ENCODE measurements around the gene NTN1. TPM values are rescaled to one million over a fixed set of nuclear protein-coding genes. Genes with fewer than 3 reads are reported as not detected.

NTN1 gene
- total RNA-seq, 1 experiment from 2014 or later, result 0.94 TPM

- no peak for TF ChIP-seq CTCF (IDR thresholded peaks at IDR 0.05; ENCODE audit: unreplicated experiment)
- Mint-ChIP-seq H3K36me3 (ENCODE audit: insufficient read depth, unreplicated experiment) (no peaks in the 10 kb centered on the region), H3K4me1 (ENCODE audit: low read depth, unreplicated experiment) (no peaks in the 10 kb centered on the region), H3K4me3 (ENCODE audit: low read depth, unreplicated experiment) (no peak overlapping the region), H3K9me3 (ENCODE audit: low read depth, unreplicated experiment) (no peaks in the 10 kb centered on the region), H3K27ac (ENCODE audit: unreplicated experiment) (no peak overlapping the region), H3K27me3 (ENCODE audit: unreplicated experiment) (no peaks in the 10 kb centered on the region)
- no TSS peak for BruUV-seq (replicated peaks)
- no peak for DNase-seq
- intact Hi-C loops (cut with micrococcal nuclease; ENCODE audit: unreplicated experiment), result no loop called here
- CTCF ChIA-PET, result no interaction called here
Observed at GRCh38 chr17:9090641-9091096, 69.4 kb downstream of the NTN1 start.

- Mint-ChIP-seq H3K36me3 (ENCODE audit: insufficient read depth, unreplicated experiment) (peaks cover 7% of the 10 kb centered on the region), H3K4me3 (ENCODE audit: low read depth, unreplicated experiment) (no peak overlapping the region), H3K27me3 (ENCODE audit: unreplicated experiment) (peaks cover 10% of the 10 kb centered on the region), H3K4me1 (ENCODE audit: low read depth, unreplicated experiment) (no peaks in the 10 kb centered on the region), H3K9me3 (ENCODE audit: low read depth, unreplicated experiment) (no peaks in the 10 kb centered on the region), H3K27ac (ENCODE audit: unreplicated experiment) (no peak overlapping the region)
- intact Hi-C loops (cut with micrococcal nuclease; ENCODE audit: unreplicated experiment), result no loop called here
- CTCF ChIA-PET, result no interaction called here
- no peak for DNase-seq
- no TSS peak for BruUV-seq (replicated peaks)
- no peak for TF ChIP-seq CTCF (IDR thresholded peaks at IDR 0.05; ENCODE audit: unreplicated experiment)
Observed at GRCh38 chr17:9094193-9094592, 72.9 kb downstream of the NTN1 start.

- DNase-seq, result no peak
- peaks cover 10% of the 10 kb centered on the region for H3K27me3 Mint-ChIP-seq (ENCODE audit: unreplicated experiment)
- no peak for TF ChIP-seq CTCF (IDR thresholded peaks at IDR 0.05; ENCODE audit: unreplicated experiment)
- no TSS peak for BruUV-seq (replicated peaks)
- CTCF ChIA-PET, result no interaction called here
- H3K36me3 Mint-ChIP-seq (ENCODE audit: insufficient read depth, unreplicated experiment), result peaks cover 7% of the 10 kb centered on the region
- H3K4me3 Mint-ChIP-seq (ENCODE audit: low read depth, unreplicated experiment), result no peak overlapping the region
- intact Hi-C loops (cut with micrococcal nuclease; ENCODE audit: unreplicated experiment), result no loop called here
- no peaks in the 10 kb centered on the region for H3K4me1 Mint-ChIP-seq (ENCODE audit: low read depth, unreplicated experiment)
- H3K27ac Mint-ChIP-seq (ENCODE audit: unreplicated experiment), result no peak overlapping the region
- no peaks in the 10 kb centered on the region for H3K9me3 Mint-ChIP-seq (ENCODE audit: low read depth, unreplicated experiment)
Observed at GRCh38 chr17:9095390-9095789, 74.1 kb downstream of the NTN1 start.

GRCh38 chr17:9098242-9098825, 77.0 kb downstream of the NTN1 start:
- Mint-ChIP-seq H3K27me3 (ENCODE audit: unreplicated experiment) (peaks cover 10% of the 10 kb centered on the region), H3K4me1 (ENCODE audit: low read depth, unreplicated experiment) (no peaks in the 10 kb centered on the region), H3K27ac (ENCODE audit: unreplicated experiment) (no peak overlapping the region), H3K36me3 (ENCODE audit: insufficient read depth, unreplicated experiment) (peaks cover 7% of the 10 kb centered on the region), H3K4me3 (ENCODE audit: low read depth, unreplicated experiment) (no peak overlapping the region), H3K9me3 (ENCODE audit: low read depth, unreplicated experiment) (no peaks in the 10 kb centered on the region)
- TF ChIP-seq CTCF (IDR thresholded peaks at IDR 0.05; ENCODE audit: unreplicated experiment), result no peak
- BruUV-seq (replicated peaks), result no TSS peak
- CTCF ChIA-PET, result no interaction called here
- DNase-seq, result no peak
- intact Hi-C loops (cut with micrococcal nuclease; ENCODE audit: unreplicated experiment), result no loop called here

Measured in Calu3 (cell line).